AG20443 (cell line): ENCODE measurements around the gene PPP2R5D.
A peak's percentile ranks its signal among the peaks of the same experiment; 100 is the strongest.
"Not testable (repeated sequence)": the region's sequence is repeated elsewhere in the genome, so short reads cannot be mapped to it uniquely, and the experiment has no call there.

Experiments used
- DNase-seq: peaks from one replicate; pipeline ENCODE4 v3.0.0; 2012; ENCODE audit warnings: low spot score, mixed read lengths

Gene PPP2R5D

DNA sequence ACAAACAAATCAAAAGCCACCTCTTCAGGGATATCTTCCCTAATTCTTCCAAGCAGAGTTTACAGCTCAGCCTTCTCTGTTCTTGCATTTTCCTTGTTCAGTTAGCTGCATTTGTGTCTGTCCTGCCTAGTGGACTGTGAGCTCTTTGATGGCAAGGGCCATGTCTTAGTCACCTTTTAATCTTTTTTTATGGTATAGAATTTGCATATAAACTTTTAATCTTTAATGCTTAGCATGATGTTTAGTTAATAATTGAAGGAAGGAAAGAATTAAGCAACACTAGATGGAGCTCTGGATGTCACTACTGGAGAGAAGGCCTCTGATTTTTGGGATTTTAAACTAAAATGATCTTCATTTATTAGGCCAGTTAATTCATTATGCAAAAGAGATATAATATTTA lies 12.1 kb downstream of the PPP2R5D start:
- DNase-seq = no peak

DNA sequence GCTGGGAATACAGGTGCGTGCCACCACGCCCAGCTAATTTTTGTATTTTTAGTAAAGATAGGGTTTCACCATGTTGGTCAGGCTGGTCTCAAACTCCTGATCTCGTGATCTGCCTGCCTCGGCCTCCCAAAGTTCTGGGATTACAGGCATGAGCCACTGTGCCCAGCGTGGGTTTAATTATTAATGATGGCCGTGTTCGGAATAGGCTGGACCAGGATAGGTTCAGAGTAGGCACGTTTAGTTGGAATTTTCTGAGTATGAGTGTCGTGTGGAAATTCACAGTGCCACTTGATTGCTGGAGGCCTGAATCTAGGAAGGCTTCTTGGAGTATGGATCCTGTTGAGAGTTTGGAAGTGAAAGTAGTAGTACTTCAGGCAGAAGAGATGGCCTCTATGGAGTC lies 13.8 kb downstream of the PPP2R5D start:
- DNase-seq = not testable (repeated sequence)

GRCh38 chr6:43001843-43002242 lies 17.5 kb downstream of the PPP2R5D start:
- DNase-seq = no peak

DNA sequence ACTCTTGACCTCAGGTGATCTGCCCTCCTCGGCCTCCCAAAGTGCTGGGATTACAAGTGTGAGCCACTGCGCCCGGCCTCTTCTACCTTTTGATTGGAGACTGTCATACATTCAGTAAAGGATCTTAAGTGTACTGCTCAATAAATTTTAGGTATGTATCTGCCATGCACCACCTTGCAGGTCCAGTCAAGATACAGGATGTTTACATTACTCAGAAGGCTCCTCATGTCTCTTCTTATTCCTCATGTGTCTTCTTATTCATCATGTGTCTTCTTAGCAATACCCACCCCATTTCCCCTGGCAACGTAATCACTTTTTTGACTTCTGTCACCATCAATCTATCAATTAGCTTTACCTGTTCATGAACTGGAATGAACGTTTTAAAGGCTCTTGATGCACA lies 21.5 kb downstream of the PPP2R5D start:
- no peak for DNase-seq

DNA sequence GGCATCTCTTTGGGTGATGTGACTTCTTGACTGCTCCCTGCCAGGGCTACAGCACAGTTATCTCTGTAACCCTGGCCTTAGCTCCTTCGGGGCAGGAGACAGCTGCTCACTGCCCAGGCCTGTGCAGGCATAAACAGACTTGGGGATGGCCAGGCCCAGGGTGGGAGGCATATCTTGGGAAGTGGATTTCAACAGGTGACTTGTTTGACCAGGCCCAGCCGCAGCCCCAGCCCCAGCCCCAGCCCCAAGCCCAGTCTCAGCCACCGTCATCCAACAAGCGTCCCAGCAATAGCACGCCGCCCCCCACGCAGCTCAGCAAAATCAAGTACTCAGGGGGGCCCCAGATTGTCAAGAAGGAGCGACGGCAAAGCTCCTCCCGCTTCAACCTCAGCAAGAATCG lies 21.9 kb downstream of the PPP2R5D start:
- no peak for DNase-seq

DNA sequence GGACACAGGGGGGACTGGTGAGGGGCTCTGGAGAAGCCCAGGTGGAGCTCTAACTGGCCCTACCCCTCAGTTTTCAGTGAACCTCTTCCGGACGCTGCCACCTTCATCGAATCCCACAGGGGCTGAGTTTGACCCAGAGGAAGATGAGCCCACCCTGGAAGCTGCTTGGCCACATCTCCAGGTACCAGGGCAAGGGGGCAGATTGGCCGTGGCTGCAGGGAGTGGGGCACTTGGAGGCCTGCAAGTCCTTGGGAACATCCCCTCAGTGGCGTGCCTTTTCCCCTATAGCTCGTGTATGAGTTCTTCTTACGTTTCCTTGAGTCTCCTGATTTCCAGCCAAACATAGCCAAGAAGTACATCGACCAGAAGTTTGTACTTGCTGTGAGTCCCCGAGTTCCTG lies 22.8 kb downstream of the PPP2R5D start:
- no peak for DNase-seq

- DNase-seq = peak; percentile 50
These were observed 24.8 kb downstream of the PPP2R5D start for GRCh38 chr6:43009124-43009523.

DNA sequence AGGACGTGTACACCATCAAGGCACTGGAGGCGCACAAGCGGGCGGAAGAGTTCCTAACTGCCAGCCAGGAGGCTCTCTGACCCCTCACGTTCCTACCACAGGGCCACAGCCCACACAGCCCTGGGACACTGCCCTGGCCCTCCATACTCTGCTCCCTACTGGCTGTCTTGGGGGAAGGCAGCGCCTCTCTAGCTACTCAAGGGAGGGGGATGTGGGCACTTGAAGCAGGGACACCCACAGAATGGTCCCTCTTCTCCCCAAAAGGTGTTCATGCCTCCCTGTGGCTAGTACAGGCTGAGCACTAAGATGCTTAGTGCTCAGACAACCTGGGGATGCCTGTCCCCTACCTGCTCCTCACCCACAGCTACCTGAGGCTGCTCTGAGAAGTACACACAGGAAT lies 26.8 kb downstream of the PPP2R5D start:
- no peak for DNase-seq

DNA sequence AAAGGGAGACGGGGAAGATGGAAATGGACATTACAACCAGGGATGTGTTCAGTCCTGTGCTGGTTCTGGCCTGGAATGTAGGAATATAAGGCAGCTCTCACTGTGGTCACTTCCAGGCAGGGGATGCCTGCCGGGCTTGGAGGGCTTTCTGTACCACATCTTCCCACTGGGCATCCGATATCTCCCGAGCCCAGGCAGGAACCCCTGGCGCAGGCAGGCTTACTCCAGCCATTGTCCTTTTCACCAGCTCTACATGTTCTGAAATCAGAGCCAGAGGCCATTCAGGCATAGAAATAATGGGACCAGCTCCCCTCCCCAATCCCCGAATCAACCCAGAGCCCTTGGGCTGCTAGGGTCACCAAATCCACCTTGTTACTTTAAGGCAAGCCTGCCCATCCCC lies 28.0 kb downstream of the PPP2R5D start:
- DNase-seq = no peak

GRCh38 chr6:43013097-43013842 lies 28.9 kb downstream of the PPP2R5D start:
- DNase-seq = no peak

DNA sequence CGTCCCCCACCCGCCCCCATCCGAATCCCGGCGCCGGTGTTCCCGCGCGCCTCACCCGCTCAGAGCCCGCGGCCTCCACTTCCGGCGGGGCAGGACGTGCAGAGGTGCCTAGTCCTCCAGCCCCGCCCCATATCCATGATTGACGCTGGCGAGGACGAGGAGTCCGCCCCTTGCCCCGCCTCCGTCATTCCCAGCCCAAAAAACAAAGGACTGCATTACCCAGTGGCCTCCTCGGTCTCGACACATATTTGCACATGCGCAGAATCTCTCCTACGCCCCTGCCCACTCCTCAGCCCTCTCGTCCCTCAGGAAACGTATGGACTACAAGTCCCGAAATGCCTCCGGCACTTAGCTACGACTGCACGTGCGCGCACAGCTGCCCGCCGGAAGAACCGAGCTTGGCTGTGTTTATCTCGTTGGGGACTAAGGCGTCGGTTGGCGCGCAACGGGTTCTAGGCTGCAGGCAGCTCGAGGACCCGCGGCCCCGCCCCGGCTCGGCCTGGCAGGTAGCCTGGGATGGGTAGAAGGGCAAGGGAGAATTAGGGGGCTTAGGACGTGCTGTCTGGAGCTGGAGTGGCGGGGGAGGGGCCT lies 29.6 kb downstream of the PPP2R5D start, which contains the start of the genes KLHDC3 and MEA1:
TSS of gene KLHDC3 (plus strand) at position 407 of the 591 bp plus-strand sequence. CDS start 2,944 bp downstream, outside the sequence.
TSS of gene MEA1 (minus strand) at position 104 of the 591 bp plus-strand sequence. CDS start 133 bp downstream, outside the sequence.
- DNase-seq = peak; percentile 99

GRCh38 chr6:43014434-43014909 lies 30.1 kb downstream of the PPP2R5D start:
- peak; percentile 49 for DNase-seq

- no peak for DNase-seq
These were observed 32.0 kb downstream of the PPP2R5D start for GRCh38 chr6:43016176-43016942.

GRCh38 chr6:43016943-43017334 lies 32.6 kb downstream of the PPP2R5D start:
- DNase-seq = no peak

GRCh38 chr6:43019152-43019551 lies 34.8 kb downstream of the PPP2R5D start:
- no peak for DNase-seq

DNA sequence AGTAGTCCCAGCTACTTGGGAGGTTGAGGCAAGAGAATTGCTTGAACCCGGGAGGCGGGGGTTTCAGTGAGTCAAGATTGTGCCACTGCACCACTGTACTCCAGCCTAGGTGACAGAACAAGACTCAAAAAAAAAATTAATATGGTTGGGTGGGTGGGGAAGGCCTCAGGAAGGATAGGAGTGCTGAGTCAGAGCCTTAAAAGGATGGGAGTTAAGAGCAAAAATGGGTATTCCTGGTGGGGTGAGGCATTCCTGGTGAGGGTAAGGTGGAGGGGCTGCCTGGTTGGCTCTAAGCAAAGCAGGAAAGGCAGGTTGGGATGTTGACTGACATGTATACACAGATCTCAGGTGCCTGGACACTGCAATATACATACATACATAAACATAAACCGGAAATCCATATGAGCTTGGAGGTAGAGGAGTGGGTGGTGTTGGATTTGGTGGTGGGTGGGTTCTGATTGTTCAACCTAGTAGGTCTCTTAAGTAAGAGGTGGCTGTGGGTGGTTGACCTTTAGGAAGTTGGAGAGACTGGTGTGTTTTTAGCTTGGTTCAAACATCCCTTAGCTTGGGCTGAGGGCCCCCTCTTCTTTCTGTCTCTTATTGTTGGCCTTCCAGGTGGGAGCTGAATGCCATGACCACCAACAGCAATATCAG lies 35.8 kb downstream of the PPP2R5D start:
- DNase-seq = no peak

DNA sequence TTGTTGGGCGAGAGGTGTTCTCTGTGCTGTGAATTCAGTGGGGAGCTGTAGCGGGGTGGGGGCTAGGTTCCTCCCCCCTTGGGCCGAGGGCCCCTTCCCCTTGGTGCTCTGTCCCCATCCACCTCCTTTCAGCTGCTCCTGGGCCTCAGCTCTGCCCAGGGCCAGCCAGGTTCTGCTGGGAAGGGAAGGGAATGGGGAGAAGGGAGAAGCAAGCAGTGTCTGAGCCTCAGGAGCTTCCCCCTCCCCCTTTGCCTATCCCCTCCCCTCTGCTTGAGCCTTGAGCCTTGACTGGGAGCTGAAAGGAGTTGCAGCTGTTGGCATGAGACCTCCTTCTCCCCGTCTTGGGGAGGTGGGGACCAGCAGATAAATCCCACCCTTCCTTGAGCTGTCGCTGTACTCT lies 36.5 kb downstream of the PPP2R5D start:
- DNase-seq = no peak

GRCh38 chr6:43021270-43022047 lies 37.1 kb downstream of the PPP2R5D start, which contains the start of gene RRP36:
RRP36 (plus strand) TSS chr6:43021623; CDS start chr6:43021655, 32 bp downstream.
- DNase-seq = peak; percentile 92

GRCh38 chr6:43024436-43024835 lies 40.1 kb downstream of the PPP2R5D start:
- no peak for DNase-seq

GRCh38 chr6:43026365-43026764 lies 42.0 kb downstream of the PPP2R5D start:
- no peak for DNase-seq

GRCh38 chr6:43029120-43029519 lies 44.8 kb downstream of the PPP2R5D start:
- DNase-seq = no peak
